ENCODE measurements around the gene FBXL3.
"Not testable (repeated sequence)": the region's sequence is repeated elsewhere in the genome, so short reads cannot be mapped to it uniquely, and the experiment has no call there.

The FBXL3 gene

GRCh38 chr13:77014906-77015685, 11.9 kb downstream of the FBXL3 start:
- Mint-ChIP-seq H3K27ac (no peak overlapping the region), H3K4me3 (no peak overlapping the region), H3K27me3 (ENCODE audit: low read depth) (no peaks in the 10 kb centered on the region), H3K9me3 (no peaks in the 10 kb centered on the region), H3K4me1 (ENCODE audit: low read depth) (peaks cover 11% of the 10 kb centered on the region), H3K36me3 (ENCODE audit: low read depth) (peaks cover 68% of the 10 kb centered on the region)
- DNase-seq (ENCODE audit: low spot score) = no peak

DNA sequence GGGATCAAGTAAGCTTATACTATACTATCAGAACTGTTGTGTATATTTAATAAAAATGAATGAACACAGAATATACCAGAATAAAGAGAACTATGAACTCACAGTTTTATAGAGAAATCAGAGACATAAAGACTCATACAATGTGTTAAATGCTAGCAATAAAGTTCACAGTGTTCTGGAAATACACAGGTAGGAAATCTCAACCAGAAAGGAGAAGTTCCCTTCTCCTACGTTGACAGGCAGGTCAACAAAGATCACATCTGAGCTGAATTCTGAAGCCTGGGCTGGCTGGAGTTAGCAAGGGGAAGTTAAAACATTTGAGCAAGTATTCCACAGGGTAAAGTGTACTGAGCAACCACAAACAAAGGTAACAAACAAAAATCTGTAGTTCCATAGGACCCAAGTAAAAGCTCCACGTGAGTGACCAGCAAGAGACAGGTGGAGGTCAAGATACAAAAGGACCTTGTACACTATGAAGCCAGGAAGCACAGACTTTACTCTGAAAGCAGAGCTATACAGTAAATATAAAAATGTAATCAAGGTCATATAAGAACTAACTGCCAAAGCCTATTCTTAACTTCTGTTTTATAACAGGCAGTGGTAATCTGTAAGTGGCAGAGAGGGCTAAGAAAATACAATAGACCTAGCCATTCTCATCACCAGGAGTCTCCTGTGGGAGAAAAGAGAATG, 13.0 kb downstream of the FBXL3 start:
- Mint-ChIP-seq H3K27ac (no peak overlapping the region), H3K4me1 (ENCODE audit: low read depth) (peaks cover 9% of the 10 kb centered on the region), H3K4me3 (no peak overlapping the region), H3K9me3 (no peaks in the 10 kb centered on the region), H3K36me3 (ENCODE audit: low read depth) (peaks cover 75% of the 10 kb centered on the region), H3K27me3 (ENCODE audit: low read depth) (no peaks in the 10 kb centered on the region)
- no peak for DNase-seq (ENCODE audit: low spot score)

- H3K9me3 Mint-ChIP-seq; H3K27me3 Mint-ChIP-seq (ENCODE audit: low read depth); DNase-seq (ENCODE audit: low spot score); H3K4me3 Mint-ChIP-seq; H3K27ac Mint-ChIP-seq: not testable (repeated sequence)
- H3K4me1 Mint-ChIP-seq (ENCODE audit: low read depth) = peaks cover 20% of the 10 kb centered on the region
- peaks cover 68% of the 10 kb centered on the region for H3K36me3 Mint-ChIP-seq (ENCODE audit: low read depth)
Observed at GRCh38 chr13:77009719-77010118, 17.2 kb downstream of the FBXL3 start.

- peaks cover 17% of the 10 kb centered on the region for H3K4me1 Mint-ChIP-seq (ENCODE audit: low read depth)
- H3K9me3 Mint-ChIP-seq = no peaks in the 10 kb centered on the region
- peaks cover 67% of the 10 kb centered on the region for H3K36me3 Mint-ChIP-seq (ENCODE audit: low read depth)
- DNase-seq (ENCODE audit: low spot score) = no peak
- H3K27ac Mint-ChIP-seq = peak overlapping the region; percentile 45
- H3K27me3 Mint-ChIP-seq (ENCODE audit: low read depth) = no peaks in the 10 kb centered on the region
- H3K4me3 Mint-ChIP-seq = no peak overlapping the region
Observed at GRCh38 chr13:77009011-77009410, 17.9 kb downstream of the FBXL3 start.

DNA sequence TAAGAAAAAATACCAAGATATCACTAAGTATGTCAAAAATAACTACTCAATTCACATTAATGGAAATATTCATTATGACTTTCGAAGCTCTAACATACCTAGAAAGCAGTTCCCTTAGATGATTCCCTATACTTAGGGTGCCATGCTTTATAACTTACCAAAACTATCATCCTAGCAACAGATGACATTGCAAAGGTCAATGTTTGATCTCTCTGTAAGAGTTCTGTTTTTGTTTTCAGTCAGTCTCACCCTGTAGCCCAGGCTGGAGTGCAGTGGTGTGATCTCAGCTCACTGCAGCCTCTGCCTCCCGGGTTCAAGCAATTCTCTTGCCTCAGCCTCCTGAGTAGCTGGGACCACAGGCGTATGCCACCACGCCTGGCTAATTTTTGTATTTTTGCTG, 18.6 kb downstream of the FBXL3 start:
- H3K4me1 Mint-ChIP-seq (ENCODE audit: low read depth) = peaks cover 17% of the 10 kb centered on the region

DNA sequence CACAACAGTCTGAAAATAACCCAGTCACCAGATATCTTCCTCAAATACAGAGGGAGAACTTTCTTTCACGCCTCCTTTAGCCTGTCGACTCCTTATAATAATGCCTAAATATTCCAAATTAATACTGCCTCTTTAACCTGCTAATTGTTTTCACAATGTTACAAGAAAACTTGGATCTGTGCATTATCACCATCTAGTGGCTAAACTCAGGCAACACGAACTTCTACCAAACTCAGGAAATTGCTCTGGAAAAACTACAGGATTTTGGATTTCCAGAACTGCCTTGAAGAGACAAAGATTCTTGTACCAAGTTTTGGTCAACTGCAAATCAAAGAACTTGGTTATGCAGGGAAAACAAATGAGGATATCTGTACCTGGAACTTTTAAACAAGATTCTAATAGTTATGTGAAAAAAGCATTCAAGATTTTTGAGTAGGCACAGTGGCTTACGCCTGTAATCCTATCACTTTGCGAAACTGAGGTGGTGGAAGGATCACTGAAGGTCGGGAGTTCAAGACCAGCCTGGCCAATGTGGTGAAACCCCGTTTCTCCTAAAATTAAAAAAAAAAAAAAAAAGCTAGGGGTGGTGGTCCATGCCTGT, 24.3 kb downstream of the FBXL3 start:
- Mint-ChIP-seq H3K27ac (no peak overlapping the region), H3K4me1 (ENCODE audit: low read depth) (peaks cover 19% of the 10 kb centered on the region), H3K36me3 (ENCODE audit: low read depth) (peaks cover 54% of the 10 kb centered on the region), H3K4me3 (no peak overlapping the region), H3K27me3 (ENCODE audit: low read depth) (no peaks in the 10 kb centered on the region), H3K9me3 (no peaks in the 10 kb centered on the region)
- no peak for DNase-seq (ENCODE audit: low spot score)

More for the DNA sequence above, 18.6 kb downstream of the FBXL3 start:
- Mint-ChIP-seq H3K36me3 (ENCODE audit: low read depth) (peaks cover 63% of the 10 kb centered on the region), H3K27ac (peak overlapping the region; percentile 57)
- H3K27me3 Mint-ChIP-seq (ENCODE audit: low read depth); DNase-seq (ENCODE audit: low spot score); H3K4me3 Mint-ChIP-seq; H3K9me3 Mint-ChIP-seq: not testable (repeated sequence)

DNA sequence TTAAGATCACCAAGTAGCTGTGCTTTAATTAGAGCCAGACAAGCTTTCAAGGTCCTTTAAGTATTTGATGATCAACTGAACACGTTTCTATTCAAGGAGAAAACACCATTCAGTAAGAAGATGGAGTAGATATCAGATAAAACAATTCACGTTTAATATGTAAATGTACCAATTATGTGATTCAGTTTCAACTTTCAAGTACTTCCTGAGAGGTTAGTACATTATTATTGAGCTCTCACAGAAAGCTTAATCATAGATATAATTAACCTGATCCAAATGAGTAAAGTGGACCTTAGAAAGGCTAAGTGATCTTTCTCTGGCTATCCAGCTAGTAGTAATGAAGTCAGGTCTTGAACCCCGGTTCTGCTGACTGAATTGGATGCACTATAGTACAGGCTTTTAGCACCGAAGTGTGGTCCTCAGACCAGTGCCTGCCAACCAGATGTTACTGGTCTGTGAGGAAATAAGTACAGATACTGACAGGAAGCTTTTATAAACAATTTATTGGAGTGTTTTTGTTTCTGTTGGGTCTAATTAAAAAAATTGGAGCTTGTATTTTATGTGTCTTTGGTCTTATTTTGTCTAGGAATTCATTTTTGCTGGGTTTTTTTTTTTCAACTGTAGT, 24.9 kb downstream of the FBXL3 start:
- H3K27me3 Mint-ChIP-seq (ENCODE audit: low read depth) = no peaks in the 10 kb centered on the region
- H3K36me3 Mint-ChIP-seq (ENCODE audit: low read depth) = peaks cover 53% of the 10 kb centered on the region
- DNase-seq (ENCODE audit: low spot score) = no peak
- no peak overlapping the region for H3K4me3 Mint-ChIP-seq
- peaks cover 16% of the 10 kb centered on the region for H3K4me1 Mint-ChIP-seq (ENCODE audit: low read depth)
- no peak overlapping the region for H3K27ac Mint-ChIP-seq
- H3K9me3 Mint-ChIP-seq = no peaks in the 10 kb centered on the region

- Mint-ChIP-seq H3K27me3 (ENCODE audit: low read depth) (no peaks in the 10 kb centered on the region), H3K9me3 (no peaks in the 10 kb centered on the region), H3K27ac (no peak overlapping the region), H3K36me3 (ENCODE audit: low read depth) (peaks cover 54% of the 10 kb centered on the region), H3K4me1 (ENCODE audit: low read depth) (peaks cover 17% of the 10 kb centered on the region), H3K4me3 (no peak overlapping the region)
- no peak for DNase-seq (ENCODE audit: low spot score)
Observed at GRCh38 chr13:77001540-77001939, 25.4 kb downstream of the FBXL3 start.

DNA sequence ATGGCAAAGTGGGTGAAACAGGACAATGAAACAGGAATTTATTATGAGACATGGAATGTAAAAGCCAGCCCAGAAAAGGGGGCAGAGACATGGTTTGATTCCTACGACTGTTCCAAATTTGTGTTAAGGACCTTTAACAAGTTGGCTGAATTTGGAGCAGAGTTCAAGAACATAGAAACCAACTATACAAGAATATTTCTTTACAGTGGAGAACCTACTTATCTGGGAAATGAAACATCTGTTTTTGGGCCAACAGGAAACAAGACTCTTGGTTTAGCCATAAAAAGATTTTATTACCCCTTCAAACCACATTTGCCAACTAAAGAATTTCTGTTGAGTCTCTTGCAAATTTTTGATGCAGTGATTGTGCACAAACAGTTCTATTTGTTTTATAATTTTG, 26.5 kb downstream of the FBXL3 start:
- H3K4me3 Mint-ChIP-seq = no peak overlapping the region
- H3K36me3 Mint-ChIP-seq (ENCODE audit: low read depth) = peaks cover 55% of the 10 kb centered on the region

GRCh38 chr13:76994281-76994680, 32.7 kb downstream of the FBXL3 start:
- Mint-ChIP-seq H3K4me3 (peak overlapping the region; percentile 47), H3K27ac (peak overlapping the region; percentile 21), H3K4me1 (ENCODE audit: low read depth) (peaks cover 40% of the 10 kb centered on the region), H3K36me3 (ENCODE audit: low read depth) (peaks cover 45% of the 10 kb centered on the region), H3K27me3 (ENCODE audit: low read depth) (no peaks in the 10 kb centered on the region), H3K9me3 (no peaks in the 10 kb centered on the region)
- DNase-seq (ENCODE audit: low spot score) = no peak

More for the DNA sequence above, 26.5 kb downstream of the FBXL3 start:
- peaks cover 13% of the 10 kb centered on the region for H3K4me1 Mint-ChIP-seq (ENCODE audit: low read depth)
- no peak for DNase-seq (ENCODE audit: low spot score)
- no peak overlapping the region for H3K27ac Mint-ChIP-seq
- H3K9me3 Mint-ChIP-seq = no peaks in the 10 kb centered on the region
- no peaks in the 10 kb centered on the region for H3K27me3 Mint-ChIP-seq (ENCODE audit: low read depth)

DNA sequence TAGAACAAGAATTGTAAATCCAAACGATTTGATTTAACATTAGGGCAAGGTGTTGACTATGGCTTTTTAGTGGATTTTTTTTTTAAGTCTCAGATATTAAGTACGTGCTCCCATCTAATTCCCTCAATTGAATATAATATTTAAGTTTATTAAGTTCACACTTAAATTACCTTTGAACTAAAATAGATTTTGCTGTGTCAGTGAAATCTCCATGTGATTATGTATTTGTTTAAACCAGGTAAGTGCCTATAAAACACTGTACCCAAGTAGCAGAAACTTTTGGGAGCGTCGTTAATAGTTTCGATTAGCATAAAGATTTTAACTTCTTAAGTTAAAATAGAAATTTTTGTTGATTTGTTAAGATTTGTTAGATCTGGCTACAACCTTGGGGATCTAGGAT, 33.5 kb downstream of the FBXL3 start:
- Mint-ChIP-seq H3K27ac (peak overlapping the region; percentile 99), H3K36me3 (ENCODE audit: low read depth) (peaks cover 38% of the 10 kb centered on the region), H3K4me3 (peak overlapping the region; percentile 97), H3K27me3 (ENCODE audit: low read depth) (no peaks in the 10 kb centered on the region), H3K9me3 (no peaks in the 10 kb centered on the region), H3K4me1 (ENCODE audit: low read depth) (peaks cover 40% of the 10 kb centered on the region)
- DNase-seq (ENCODE audit: low spot score) = no peak

- Mint-ChIP-seq H3K4me3 (peak overlapping the region; percentile 97), H3K36me3 (ENCODE audit: low read depth) (peaks cover 34% of the 10 kb centered on the region), H3K9me3 (no peaks in the 10 kb centered on the region), H3K27ac (peak overlapping the region; percentile 99), H3K27me3 (ENCODE audit: low read depth) (peaks cover 3% of the 10 kb centered on the region), H3K4me1 (ENCODE audit: low read depth) (peaks cover 38% of the 10 kb centered on the region)
- no peak for DNase-seq (ENCODE audit: low spot score)
Observed at GRCh38 chr13:76993021-76993420, 33.9 kb downstream of the FBXL3 start.

DNA sequence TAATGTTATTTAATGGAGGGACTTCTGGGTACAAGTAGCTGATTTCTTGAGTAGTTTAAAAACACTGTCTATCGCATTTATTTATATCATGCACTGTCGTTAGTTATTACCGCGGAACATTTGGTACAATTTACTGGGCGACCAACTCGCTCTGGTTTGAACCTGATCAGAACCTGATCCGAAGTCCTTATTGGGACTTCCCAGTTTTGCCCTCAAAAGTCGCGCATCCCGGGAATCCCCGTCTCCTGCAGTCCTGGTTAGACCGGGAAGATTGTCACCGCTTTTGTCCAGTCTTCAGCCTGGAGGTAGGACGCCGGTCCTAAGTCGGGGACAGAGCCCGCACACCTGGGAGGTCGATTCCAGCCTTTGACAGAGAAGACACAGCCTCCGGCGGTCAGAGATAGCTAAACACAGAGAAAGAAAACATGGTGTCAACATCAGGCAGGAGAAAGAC, 34.4 kb downstream of the FBXL3 start:
- Mint-ChIP-seq H3K36me3 (ENCODE audit: low read depth) (peaks cover 29% of the 10 kb centered on the region), H3K27ac (peak overlapping the region; percentile 99), H3K27me3 (ENCODE audit: low read depth) (peaks cover 5% of the 10 kb centered on the region), H3K9me3 (no peaks in the 10 kb centered on the region), H3K4me1 (ENCODE audit: low read depth) (peaks cover 38% of the 10 kb centered on the region), H3K4me3 (peak overlapping the region; percentile 97)
- DNase-seq (ENCODE audit: low spot score) = no peak

Measured in T-helper 2 cell treated with Interferon-gamma antibody and Interleukin-4, amounts not matched to agents 5 μg/mL and 100 μg/mL, for 36 hours (primary cell).